Measurements from ENCODE around the gene CD247. TPM values are rescaled to one million over a fixed set of nuclear protein-coding genes. Genes with fewer than 3 reads are reported as not detected.

Gene CD247
- total and polyA plus RNA-seq, 9 of the 15 experiments (the other 6 are each of a cell fraction or from before 2014, with no cell fraction given): 0.08 to 0.42 (median 0.28) TPM; not detected in 5

DNA sequence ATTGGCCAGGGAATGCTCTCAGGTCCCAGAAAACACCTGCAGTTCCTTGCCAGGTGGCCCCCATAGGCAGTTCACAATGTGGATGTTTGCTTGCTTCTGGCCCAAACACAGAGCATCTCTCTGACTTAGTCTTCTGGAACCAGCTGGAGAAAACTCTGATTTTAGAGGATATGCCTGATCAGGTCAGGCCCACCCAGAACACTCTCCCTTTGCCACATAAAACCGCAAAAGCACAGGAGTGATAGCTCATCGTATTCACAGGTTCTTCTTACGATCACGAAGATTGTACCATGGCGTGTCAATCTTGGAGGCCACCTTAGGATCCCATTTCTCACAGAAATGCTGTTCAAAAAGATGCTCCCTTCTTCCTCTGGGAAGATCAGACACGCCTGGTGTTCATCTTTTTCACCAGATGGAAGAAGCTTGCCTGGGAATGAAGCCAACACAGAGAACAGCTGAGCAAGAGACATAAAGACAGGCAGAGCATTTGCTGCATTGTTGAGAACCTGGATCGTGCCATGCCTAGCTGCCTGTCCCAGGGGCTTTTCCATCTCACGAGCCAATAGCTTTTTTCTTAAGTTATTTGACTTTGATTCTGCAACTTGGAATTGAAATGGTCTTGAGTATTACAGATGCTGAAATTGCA lies 11.6 kb upstream of the CD247 start:
- H3K27me3 ChIP-seq (ENCODE audit: control insufficient read depth in 2 of 2, insufficient read depth in 2 of 2, low read length in 2 of 2): peaks cover 0 to 8% of the 10 kb centered on the region in 2 experiments; a peak in 1 of 5 replicates
- H3K4me3 ChIP-seq: no peak overlapping the region
- CTCF ChIA-PET (ENCODE audit: low intra/inter-chr PET ratio): no interaction called here
- no peak overlapping the region for H3K27ac ChIP-seq (ENCODE audit: extremely low read depth, low read depth, low read length)
- no peaks in the 10 kb centered on the region for H3K9me1 ChIP-seq (ENCODE audit: control insufficient read depth, insufficient read depth, low read length)
- no peaks in the 10 kb centered on the region for H3K36me3 ChIP-seq (ENCODE audit: control insufficient read depth, insufficient read depth, low read length)
- WGBS (ENCODE audit: insufficient coverage, low coverage, missing lambda C conversion rate): 13% methylated on average over 8 of the region's 8 CpGs
- H3K4me1 ChIP-seq (replicated peaks in 1 of 2; ENCODE audit: control insufficient read depth in 2 of 2, insufficient read depth in 2 of 2, low read length in 2 of 2): peaks cover 5 to 19% of the 10 kb centered on the region in 2 experiments; a peak in 3 of 5 replicates
- in situ Hi-C loops (cut with MboI) (loop anchor here (5.0 kb wide), 3 partner anchors 83 to 463 kb away; no protein-coding TSS in a partner anchor), intact Hi-C loops (cut with micrococcal nuclease) (loop anchor here (5.0 kb wide), 2 partner anchors 68 to 157 kb away; no protein-coding TSS in a partner anchor)
- POLR2A ChIA-PET: interaction anchor here (0.6 to 1.7 kb wide), 7 partner anchors 10 to 458 kb away, joined by 3 to 9 read pairs (median 3); partner anchors contain the start of gene CREG1
- ATAC-seq (no peak), DNase-seq (ENCODE audit: extremely low read depth in 1 of 4, low spot score in 3 of 4) (peak in 1 of 4 experiments; percentile 4), FAIRE-seq (no peak)
- H4K20me1 ChIP-seq (replicated peaks; ENCODE audit: control insufficient read depth, insufficient read depth, low read length): peaks cover 3% of the 10 kb centered on the region; the same call in 1 of the 2 replicates
- TF ChIP-seq ZNF134 (CRISPR knock-in tag; conservative IDR thresholded peaks at IDR 0.05) (peak; percentile 94), ZNF740 (CRISPR knock-in tag; IDR thresholded peaks at IDR 0.05) (no peak), ZNF740 (tag; IDR thresholded peaks at IDR 0.05) (no peak)
- no peaks in the 10 kb centered on the region for H3K79me2 ChIP-seq (ENCODE audit: control insufficient read depth, insufficient read depth, low read length)
- no peak overlapping the region for H3K9ac ChIP-seq (ENCODE audit: insufficient read depth in 1 of 2, low read depth in 2 of 2, low read length in 2 of 2)
- no peak overlapping the region for H3K4me2 ChIP-seq (ENCODE audit: insufficient read depth, low read length)
- no peaks in the 10 kb centered on the region for H3K9me3 ChIP-seq (replicated peaks; ENCODE audit: control insufficient read depth, insufficient read depth, low read depth, low read length)
- no peak overlapping the region for H2AFZ ChIP-seq (ENCODE audit: low read depth, low read length)
- BruUV-seq (replicated peaks): no TSS peak
